Measurements from ENCODE around the gene OR4F6. TPM values are rescaled to one million over a fixed set of nuclear protein-coding genes. Genes with fewer than 3 reads are reported as not detected.
"Not testable (repeated sequence)": the region's sequence is repeated elsewhere in the genome, so short reads cannot be mapped to it uniquely, and the experiment has no call there.

The OR4F6 gene
- total RNA-seq, 2 experiments from 2014 or later: not detected

DNA sequence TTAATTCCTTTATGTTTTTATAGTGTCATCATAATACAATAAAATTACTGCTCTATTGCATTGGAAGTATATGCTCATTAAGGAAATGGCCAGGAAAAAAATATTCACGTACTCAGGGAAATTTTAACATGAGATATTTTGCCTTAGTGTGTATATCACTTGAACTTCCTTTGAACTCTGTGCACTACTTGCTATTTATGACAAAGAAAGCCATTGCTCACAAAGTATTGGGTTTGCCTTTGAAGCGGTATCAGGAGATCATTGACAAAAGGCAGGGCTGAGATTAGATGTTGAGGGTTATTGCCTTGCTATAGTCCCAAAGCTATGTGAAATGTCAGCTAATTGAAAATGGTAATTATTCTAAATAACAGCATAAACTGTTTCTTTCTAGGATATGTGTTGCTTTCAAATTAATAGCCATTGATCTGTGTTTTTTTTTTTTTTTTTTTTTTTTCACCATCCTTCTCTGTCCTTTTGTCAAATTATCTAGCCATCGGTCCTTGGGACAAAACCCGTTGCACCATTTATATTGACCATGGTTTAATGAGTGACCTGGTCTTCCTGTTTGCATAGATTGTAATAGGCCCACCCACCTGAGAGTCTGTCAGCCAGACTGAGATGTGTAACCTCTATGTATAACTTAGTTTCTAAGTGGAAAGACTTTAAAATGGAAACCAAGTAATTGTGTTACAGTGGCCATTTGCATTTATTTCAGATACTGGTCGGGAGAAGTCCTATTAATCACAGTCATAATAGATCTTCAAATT, 14.6 kb upstream of the OR4F6 start:
- CTCF ChIA-PET; ATAC-seq; H3K4me3 Mint-ChIP-seq; POLR2A ChIA-PET; DNase-seq; H3K27me3 Mint-ChIP-seq; H3K4me1 Mint-ChIP-seq (ENCODE audit: low read depth); H3K9me3 Mint-ChIP-seq; intact Hi-C loops (cut with micrococcal nuclease); H3K36me3 Mint-ChIP-seq (ENCODE audit: low read depth); H3K27ac Mint-ChIP-seq: not testable (repeated sequence)

GRCh38 chr15:101790748-101791147, 12.6 kb upstream of the OR4F6 start:
- intact Hi-C loops (cut with micrococcal nuclease); DNase-seq; H3K27me3 Mint-ChIP-seq; H3K4me3 Mint-ChIP-seq; H3K36me3 Mint-ChIP-seq (ENCODE audit: low read depth); POLR2A ChIA-PET; CTCF ChIA-PET; H3K4me1 Mint-ChIP-seq (ENCODE audit: low read depth); H3K9me3 Mint-ChIP-seq; ATAC-seq; H3K27ac Mint-ChIP-seq: not testable (repeated sequence)

DNA sequence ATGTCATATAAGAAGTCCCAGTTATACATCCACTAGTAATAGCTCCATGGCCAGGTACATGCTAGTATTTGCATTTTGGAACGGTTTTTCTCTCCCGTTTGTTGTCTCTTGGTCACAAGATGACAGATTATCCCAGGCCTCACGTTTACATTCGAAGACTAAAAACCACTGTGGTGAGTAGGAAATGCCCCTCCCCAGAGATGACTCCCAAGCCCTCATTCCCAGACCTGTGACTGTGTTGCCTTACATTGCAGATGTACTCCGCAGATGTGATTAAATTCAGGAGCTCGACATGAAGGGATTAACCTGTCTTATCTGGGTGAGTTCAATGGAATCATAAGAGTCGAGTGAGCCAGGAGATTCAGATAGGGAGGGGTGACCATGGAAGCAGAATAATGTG, 9.3 kb upstream of the OR4F6 start:
- H3K4me1 Mint-ChIP-seq (ENCODE audit: low read depth); DNase-seq; H3K4me3 Mint-ChIP-seq; H3K27ac Mint-ChIP-seq; H3K27me3 Mint-ChIP-seq; POLR2A ChIA-PET; H3K9me3 Mint-ChIP-seq; ATAC-seq; CTCF ChIA-PET; intact Hi-C loops (cut with micrococcal nuclease); H3K36me3 Mint-ChIP-seq (ENCODE audit: low read depth): not testable (repeated sequence)

- no peak for ATAC-seq
- intact Hi-C loops (cut with micrococcal nuclease): no loop called here
- Mint-ChIP-seq H3K27ac (no peak overlapping the region), H3K9me3 (no peaks in the 10 kb centered on the region), H3K27me3 (peaks cover 7% of the 10 kb centered on the region), H3K4me3 (no peak overlapping the region), H3K4me1 (ENCODE audit: low read depth) (no peaks in the 10 kb centered on the region), H3K36me3 (ENCODE audit: low read depth) (no peaks in the 10 kb centered on the region)
- no peak for TF ChIP-seq CTCF (IDR thresholded peaks at IDR 0.05)
- no peak for DNase-seq
- CTCF ChIA-PET: no interaction called here
- POLR2A ChIA-PET: no interaction called here
These were observed 7.9 kb upstream of the OR4F6 start for GRCh38 chr15:101795455-101795854.

- no peak overlapping the region for H3K27ac Mint-ChIP-seq
- TF ChIP-seq CTCF (IDR thresholded peaks at IDR 0.05): no peak
- ChIA-PET CTCF (no interaction called here), POLR2A (no interaction called here)
- ATAC-seq: no peak
- H3K4me3 Mint-ChIP-seq: no peak overlapping the region
- no peak for DNase-seq
- H3K9me3 Mint-ChIP-seq: no peaks in the 10 kb centered on the region
- no peaks in the 10 kb centered on the region for H3K4me1 Mint-ChIP-seq (ENCODE audit: low read depth)
- no peaks in the 10 kb centered on the region for H3K36me3 Mint-ChIP-seq (ENCODE audit: low read depth)
- intact Hi-C loops (cut with micrococcal nuclease): no loop called here
- peaks cover 9% of the 10 kb centered on the region for H3K27me3 Mint-ChIP-seq
These were observed 3.6 kb upstream of the OR4F6 start for GRCh38 chr15:101799665-101800064.

DNA sequence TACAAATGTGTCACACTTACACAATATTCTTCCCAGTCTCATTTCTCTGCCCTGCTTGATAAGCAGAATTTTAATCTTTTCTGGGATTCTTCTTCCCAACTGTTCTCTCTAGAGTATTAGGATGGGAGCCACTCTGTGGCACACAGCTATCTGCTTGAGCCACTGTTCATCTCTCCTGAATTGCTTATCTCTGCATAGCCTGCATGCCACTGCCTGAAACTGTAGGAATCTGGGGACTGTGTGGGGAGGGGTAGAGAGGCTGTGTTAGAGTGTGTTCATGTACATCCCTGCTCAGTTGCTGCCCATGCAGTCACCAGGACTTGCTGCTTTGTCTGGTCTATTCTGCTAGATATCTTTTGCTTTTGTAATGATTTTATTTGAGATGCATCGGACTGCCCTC, 2.3 kb upstream of the OR4F6 start:
- POLR2A ChIA-PET: no interaction called here
- Mint-ChIP-seq H3K4me3 (no peak overlapping the region), H3K4me1 (ENCODE audit: low read depth) (no peaks in the 10 kb centered on the region), H3K36me3 (ENCODE audit: low read depth) (no peaks in the 10 kb centered on the region), H3K27ac (no peak overlapping the region), H3K27me3 (peaks cover 10% of the 10 kb centered on the region), H3K9me3 (no peaks in the 10 kb centered on the region)
- DNase-seq (no peak), ATAC-seq (no peak)
- CTCF ChIA-PET: no interaction called here
- TF ChIP-seq CTCF (IDR thresholded peaks at IDR 0.05): no peak
- intact Hi-C loops (cut with micrococcal nuclease): no loop called here
